GM13977 (cell line): Measurements from ENCODE around the gene OR2J2.
"Not testable (repeated sequence)": the region's sequence is repeated elsewhere in the genome, so short reads cannot be mapped to it uniquely, and the experiment has no call there.

Source experiments
- DNase-seq: peaks from one replicate; pipeline ENCODE4 v3.0.0; 2012; ENCODE audit warnings: low spot score
- CTCF ChIP-seq: IDR thresholded peaks from 2 replicates; pipeline ENCODE4 v1.5.1; 2012; ENCODE audit warnings: mild to moderate bottlenecking, control low read depth; ENCODE audit not compliant: insufficient read depth; ENCODE audit errors: extremely low read depth, missing control alignments
- in situ Hi-C: fragments of 300-500 bp; cut with MboI; formaldehyde crosslinking; loops from one replicate; pipeline ENCODE4 v1.12.0; 2022; ENCODE audit warnings: low sequenced_read_pairs, low pct_unique_long_range_greater_than_20kb, mixed read lengths, inconsistent platforms; ENCODE audit not compliant: unreplicated experiment

Gene OR2J2

GRCh38 chr6:29146179-29146578, 24.5 kb upstream of the OR2J2 start:
- no peak for TF ChIP-seq CTCF
- DNase-seq, result no peak
- in situ Hi-C loops, result no loop called here

- DNase-seq, result no peak
- in situ Hi-C loops, result no loop called here
- no peak for TF ChIP-seq CTCF
These were observed 23.6 kb upstream of the OR2J2 start for GRCh38 chr6:29147074-29147473.

GRCh38 chr6:29149444-29149843, 21.3 kb upstream of the OR2J2 start:
- in situ Hi-C loops, DNase-seq: not testable (repeated sequence)

- TF ChIP-seq CTCF, result no peak
- in situ Hi-C loops, result no loop called here
These were observed 17.6 kb upstream of the OR2J2 start for GRCh38 chr6:29153083-29153482.

GRCh38 chr6:29155182-29155581, 15.5 kb upstream of the OR2J2 start:
- in situ Hi-C loops, DNase-seq: not testable (repeated sequence)

More at GRCh38 chr6:29153083-29153482, 17.6 kb upstream of the OR2J2 start:
- DNase-seq, result no peak

- DNase-seq, in situ Hi-C loops: not testable (repeated sequence)
These were observed 10.8 kb upstream of the OR2J2 start for GRCh38 chr6:29159922-29160321.

GRCh38 chr6:29165571-29165970, 5.1 kb upstream of the OR2J2 start:
- DNase-seq, in situ Hi-C loops: not testable (repeated sequence)

- in situ Hi-C loops, result no loop called here
- DNase-seq, result no peak
- no peak for TF ChIP-seq CTCF
These were observed 1.0 kb downstream of the OR2J2 start for GRCh38 chr6:29171736-29172135.

GRCh38 chr6:29183594-29183993, 12.9 kb downstream of the OR2J2 start:
- in situ Hi-C loops, result no loop called here
- no peak for TF ChIP-seq CTCF
- no peak for DNase-seq

GRCh38 chr6:29188659-29189058, 18.0 kb downstream of the OR2J2 start:
- DNase-seq, in situ Hi-C loops: not testable (repeated sequence)
